ENCODE measurements around the gene CCDC146.
"Not testable (repeated sequence)": the region's sequence is repeated elsewhere in the genome, so short reads cannot be mapped to it uniquely, and the experiment has no call there.

The CCDC146 gene

GRCh38 chr7:77270094-77270480 lies 147.7 kb downstream of the CCDC146 start:
- H3K27ac ChIP-seq, result peak overlapping the region in 7 of 11 experiments; percentile 13 to 66 (median 44); a peak in 8 of 22 replicates
- H4K20me1 ChIP-seq, result no peaks in the 10 kb centered on the region
- H3K4me2 ChIP-seq, result peak overlapping the region; percentile 38 to 75 (median 70); a peak in 21 of 22 replicates
- peaks cover 16 to 35% (median 20%) of the 10 kb centered on the region in 10 experiments; a peak in 19 of 20 replicates for H3K4me1 ChIP-seq
- no peak for TF ChIP-seq Cebpa-rat (IDR thresholded peaks at IDR 0.05)
- peak overlapping the region in 1 of 11 experiments; percentile 41; a peak in 2 of 22 replicates for H3K9ac ChIP-seq
- H3K27me3 ChIP-seq, result no peaks in the 10 kb centered on the region
- no peak overlapping the region for H3K4me3 ChIP-seq
- peaks cover 0 to 5% (median 0%) of the 10 kb centered on the region in 11 experiments; a peak in 1 of 22 replicates for H3K36me3 ChIP-seq
- 0 out of 22 replicates have a peak, but pooled peaks cover 0 to 5% (median 0%) of the 10 kb centered on the region in 11 experiments for H3K9me3 ChIP-seq (replicated peaks in 1 of 11)

GRCh38 chr7:77271766-77272165 lies 149.4 kb downstream of the CCDC146 start:
- Histone ChIP-seq H3K36me3 (peaks cover 0 to 5% (median 0%) of the 10 kb centered on the region in 11 experiments; a peak in 1 of 22 replicates), H3K4me3 (no peak overlapping the region), H3K27ac (no peak overlapping the region), H3K27me3 (no peaks in the 10 kb centered on the region), H3K9me3 (replicated peaks in 1 of 11) (0 out of 22 replicates have a peak, but pooled peaks cover 0 to 5% (median 0%) of the 10 kb centered on the region in 11 experiments), H4K20me1 (no peaks in the 10 kb centered on the region), H3K4me2 (no peak overlapping the region), H3K9ac (no peak overlapping the region), H3K4me1 (peaks cover 18 to 42% (median 28%) of the 10 kb centered on the region in 10 experiments)
- no peak for TF ChIP-seq Cebpa-rat (IDR thresholded peaks at IDR 0.05)

GRCh38 chr7:77275663-77276062 lies 153.2 kb downstream of the CCDC146 start:
- not testable (repeated sequence) for H3K9me3 ChIP-seq (replicated peaks in 1 of 11); H3K27me3 ChIP-seq; H3K9ac ChIP-seq; H3K27ac ChIP-seq; H3K4me3 ChIP-seq; H4K20me1 ChIP-seq; H3K36me3 ChIP-seq
- Histone ChIP-seq H3K4me1 (peaks cover 2 to 15% (median 10%) of the 10 kb centered on the region in 10 experiments; a peak in 19 of 20 replicates), H3K4me2 (peak overlapping the region in 9 of 11 experiments; percentile 2 to 51 (median 31); a peak in 10 of 22 replicates)

- Histone ChIP-seq H3K27me3 (no peaks in the 10 kb centered on the region), H3K4me2 (peak overlapping the region in 9 of 11 experiments; percentile 2 to 51 (median 31); a peak in 9 of 22 replicates), H3K27ac (no peak overlapping the region), H4K20me1 (no peaks in the 10 kb centered on the region), H3K4me1 (peaks cover 0 to 14% (median 8%) of the 10 kb centered on the region in 10 experiments; a peak in 14 of 20 replicates), H3K9ac (no peak overlapping the region), H3K4me3 (no peak overlapping the region), H3K36me3 (peaks cover 0 to 5% (median 0%) of the 10 kb centered on the region in 11 experiments; a peak in 1 of 22 replicates), H3K9me3 (replicated peaks in 1 of 11) (no peaks in the 10 kb centered on the region)
- TF ChIP-seq Cebpa-rat (IDR thresholded peaks at IDR 0.05), result no peak
These were observed 153.7 kb downstream of the CCDC146 start for GRCh38 chr7:77276120-77276519.

- H3K4me2 ChIP-seq, result peak overlapping the region in 10 of 11 experiments; percentile 7 to 69 (median 46); a peak in 16 of 22 replicates
- H3K36me3 ChIP-seq, result no peaks in the 10 kb centered on the region
- H3K27ac ChIP-seq, result 0 out of 22 replicates have a peak overlapping the region, but pooled peaks of 1 of the 11 experiments have one; percentile 9
- no peaks in the 10 kb centered on the region for H4K20me1 ChIP-seq
- peaks cover 8 to 22% (median 14%) of the 10 kb centered on the region in 10 experiments for H3K4me1 ChIP-seq
- no peaks in the 10 kb centered on the region for H3K27me3 ChIP-seq
- peaks cover 0 to 12% (median 0%) of the 10 kb centered on the region in 11 experiments; a peak in 4 of 22 replicates for H3K9me3 ChIP-seq (replicated peaks in 1 of 11)
- no peak overlapping the region for H3K9ac ChIP-seq
- TF ChIP-seq Cebpa-rat (IDR thresholded peaks at IDR 0.05), result no peak
- H3K4me3 ChIP-seq, result no peak overlapping the region
These were observed 159.5 kb downstream of the CCDC146 start for GRCh38 chr7:77281780-77282478.

- peaks cover 10 to 24% (median 15%) of the 10 kb centered on the region in 10 experiments for H3K4me1 ChIP-seq
- no peak for TF ChIP-seq Cebpa-rat (IDR thresholded peaks at IDR 0.05)
- H3K4me3 ChIP-seq, result no peak overlapping the region
- peaks cover 0 to 6% (median 0%) of the 10 kb centered on the region in 11 experiments; a peak in 1 of 22 replicates for H3K36me3 ChIP-seq
- no peak overlapping the region for H3K9ac ChIP-seq
- no peaks in the 10 kb centered on the region for H3K27me3 ChIP-seq
- peak overlapping the region in 2 of 11 experiments; percentile 20 to 40; a peak in 2 of 22 replicates for H3K4me2 ChIP-seq
- no peak overlapping the region for H3K27ac ChIP-seq
- H3K9me3 ChIP-seq (replicated peaks in 1 of 11), result peaks cover 0 to 19% (median 2%) of the 10 kb centered on the region in 11 experiments; a peak in 11 of 22 replicates
- no peaks in the 10 kb centered on the region for H4K20me1 ChIP-seq
These were observed 160.5 kb downstream of the CCDC146 start for GRCh38 chr7:77282897-77283296.

- Histone ChIP-seq H3K4me1 (peaks cover 21 to 35% (median 26%) of the 10 kb centered on the region in 10 experiments), H3K36me3 (peaks cover 0 to 12% (median 0%) of the 10 kb centered on the region in 11 experiments; a peak in 1 of 22 replicates), H3K4me2 (no peak overlapping the region), H3K27ac (no peak overlapping the region), H3K4me3 (no peak overlapping the region), H3K27me3 (no peaks in the 10 kb centered on the region), H3K9me3 (replicated peaks in 1 of 11) (peaks cover 0 to 24% (median 9%) of the 10 kb centered on the region in 11 experiments; a peak in 13 of 22 replicates), H3K9ac (no peak overlapping the region), H4K20me1 (no peaks in the 10 kb centered on the region)
- no peak for TF ChIP-seq Cebpa-rat (IDR thresholded peaks at IDR 0.05)
These were observed 161.6 kb downstream of the CCDC146 start for GRCh38 chr7:77284005-77284404.

GRCh38 chr7:77284616-77285015 lies 162.2 kb downstream of the CCDC146 start:
- Histone ChIP-seq H3K4me1 (peaks cover 27 to 41% (median 30%) of the 10 kb centered on the region in 10 experiments), H3K4me2 (peak overlapping the region in 1 of 11 experiments; percentile 12; a peak in 2 of 22 replicates), H3K4me3 (no peak overlapping the region), H3K27ac (no peak overlapping the region), H3K36me3 (peaks cover 0 to 12% (median 0%) of the 10 kb centered on the region in 11 experiments; a peak in 1 of 22 replicates), H3K9ac (no peak overlapping the region; a peak in 1 of 22 replicates), H3K9me3 (replicated peaks in 1 of 11) (peaks cover 0 to 24% (median 9%) of the 10 kb centered on the region in 11 experiments; a peak in 13 of 22 replicates), H4K20me1 (no peaks in the 10 kb centered on the region), H3K27me3 (no peaks in the 10 kb centered on the region)
- no peak for TF ChIP-seq Cebpa-rat (IDR thresholded peaks at IDR 0.05)

Data from BLaER1 treated with 17β-estradiol and CSF1 and Interleukin-3, amounts not matched to agents 10 nM and 100 nM (cell line).